Stimulated activated naive CD8-positive, alpha-beta T cell treated with anti-CD3 and anti-CD28 coated beads, Interleukin-15, amount 100 ng/mL, for 72 hours (primary cell): ENCODE results near the gene ALDH1L1.

ENCODE experiments used
- ATAC-seq: fragments of 150-1000 bp; cut with Tn5 transposase; 2 replicates; pipeline ENCODE4 v1.10.0; 2021; ENCODE audit warnings: mild to moderate bottlenecking, moderate library complexity
- DNase-seq, 2 donors: peaks; one replicate each; pipeline ENCODE4 v3.0.0; 2021 to 2022
- H3K27ac Mint-ChIP-seq, 2 donors: one replicate each; pipeline ENCODE4 v1.8.0; 2022; ENCODE audit warnings: mild to moderate bottlenecking in 2 of 2, mixed read lengths in 2 of 2, moderate library complexity in 2 of 2
- H3K27me3 Mint-ChIP-seq: one replicate; pipeline ENCODE4 v1.8.0; 2022; ENCODE audit warnings: mixed read lengths
- H3K4me1 Mint-ChIP-seq: one replicate; pipeline ENCODE4 v1.8.0; 2022; ENCODE audit warnings: mild to moderate bottlenecking, mixed read lengths
- H3K4me3 Mint-ChIP-seq, 2 donors: one replicate each; pipeline ENCODE4 v1.8.0; 2022; ENCODE audit warnings: mild to moderate bottlenecking in 2 of 2, mixed read lengths in 2 of 2, moderate library complexity in 1 of 2
- H3K9me3 Mint-ChIP-seq, 2 donors: one replicate each; pipeline ENCODE4 v1.8.0; 2022; ENCODE audit warnings: mixed read lengths in 2 of 2

Gene ALDH1L1

DNA sequence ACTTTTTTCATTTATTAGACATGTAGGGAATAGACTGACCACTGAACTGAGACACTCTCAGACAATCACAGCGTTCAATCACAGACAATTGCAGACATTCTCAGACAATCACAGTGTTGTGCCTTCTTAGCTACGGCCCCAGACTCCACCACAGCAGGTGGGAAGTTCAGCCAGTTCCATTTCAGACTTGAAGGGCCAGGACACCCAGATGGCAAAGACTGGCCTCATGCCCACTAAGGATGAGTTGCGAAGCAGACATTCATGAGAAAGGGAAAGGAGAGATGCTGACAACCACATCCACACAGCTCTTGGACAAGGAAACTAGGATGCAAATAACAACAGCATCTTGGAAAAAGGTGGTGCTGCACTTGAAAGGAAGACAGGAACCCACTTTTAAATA lies 21.9 kb upstream of the ALDH1L1 start:
- Mint-ChIP-seq H3K27ac (no peak overlapping the region), H3K4me1 (no peaks in the 10 kb centered on the region), H3K27me3 (peaks cover 47% of the 10 kb centered on the region), H3K9me3 (peaks cover 0 to 7% of the 10 kb centered on the region in 2 donors), H3K4me3 (no peak overlapping the region)
- no peak for ATAC-seq
- DNase-seq, result no peak

DNA sequence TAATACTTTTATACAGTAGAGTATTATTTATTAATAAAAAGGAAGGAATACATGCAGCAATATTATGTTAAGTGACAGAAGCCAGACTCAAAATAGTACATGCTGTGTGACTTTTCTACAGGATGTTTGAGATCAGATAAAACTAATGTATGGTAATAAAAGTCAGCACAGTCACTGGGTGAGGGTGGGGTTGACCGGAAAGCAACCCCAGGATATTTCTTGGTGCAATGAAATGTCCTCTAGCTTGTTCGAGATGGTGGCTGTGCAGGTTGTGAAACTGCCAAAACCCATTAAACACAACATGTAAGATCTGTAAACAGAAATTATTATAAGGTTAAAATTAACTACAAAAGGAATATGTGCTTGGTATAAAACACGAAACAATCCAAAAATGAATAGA lies 20.8 kb upstream of the ALDH1L1 start:
- ATAC-seq, result no peak

DNA sequence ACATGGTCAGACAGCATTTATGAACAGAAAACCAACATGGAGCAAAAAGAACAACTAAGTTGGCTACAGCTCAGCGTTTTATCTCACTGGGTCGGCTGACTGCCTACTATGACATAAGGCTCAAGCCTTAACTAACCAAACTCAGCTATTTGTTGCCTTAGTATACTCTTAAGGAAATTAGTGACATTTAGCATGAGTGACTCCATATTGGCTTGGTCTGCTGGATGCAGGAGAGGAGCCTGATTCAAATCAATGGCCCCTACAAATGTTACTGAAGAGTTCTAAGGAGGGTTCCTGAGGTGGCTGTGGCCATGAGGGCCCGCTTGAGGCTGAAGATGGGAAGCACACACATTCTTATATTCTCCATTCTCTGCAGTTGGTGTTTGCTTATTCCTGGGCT lies 20.1 kb upstream of the ALDH1L1 start:
- peaks cover 43% of the 10 kb centered on the region for H3K27me3 Mint-ChIP-seq
- no peak overlapping the region for H3K4me3 Mint-ChIP-seq
- H3K9me3 Mint-ChIP-seq, result peaks cover 0 to 7% of the 10 kb centered on the region in 2 donors
- ATAC-seq (no peak), DNase-seq (no peak)
- no peaks in the 10 kb centered on the region for H3K4me1 Mint-ChIP-seq
- no peak overlapping the region for H3K27ac Mint-ChIP-seq

More for the DNA sequence above, 20.8 kb upstream of the ALDH1L1 start:
- Mint-ChIP-seq H3K9me3 (peaks cover 0 to 7% of the 10 kb centered on the region in 2 donors), H3K4me3 (no peak overlapping the region), H3K27ac (no peak overlapping the region), H3K27me3 (peaks cover 47% of the 10 kb centered on the region), H3K4me1 (no peaks in the 10 kb centered on the region)
- DNase-seq, result no peak

DNA sequence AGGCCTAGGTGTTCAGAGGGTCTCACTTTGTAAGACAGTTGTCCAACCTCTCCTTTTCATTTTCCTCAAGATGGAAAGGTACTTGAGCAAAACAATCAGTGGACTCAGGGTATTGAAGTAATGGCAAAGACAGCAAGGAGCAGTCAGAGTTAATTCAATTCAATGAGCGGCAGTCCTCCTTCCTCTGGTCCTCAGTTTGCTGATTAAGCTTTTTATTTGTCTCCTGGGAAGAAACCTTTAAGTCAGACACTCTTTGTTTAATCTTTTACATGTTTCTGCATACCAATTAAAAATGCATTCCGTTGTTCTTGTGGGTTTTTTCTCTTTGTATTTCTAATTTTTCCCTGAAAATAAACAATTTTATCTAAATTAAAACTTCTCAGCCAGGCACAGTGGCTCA lies 18.9 kb upstream of the ALDH1L1 start:
- Mint-ChIP-seq H3K27me3 (peaks cover 31% of the 10 kb centered on the region), H3K4me1 (no peaks in the 10 kb centered on the region), H3K4me3 (no peak overlapping the region), H3K9me3 (peaks cover 0 to 9% of the 10 kb centered on the region in 2 donors), H3K27ac (no peak overlapping the region)
- no peak for DNase-seq
- ATAC-seq, result no peak

DNA sequence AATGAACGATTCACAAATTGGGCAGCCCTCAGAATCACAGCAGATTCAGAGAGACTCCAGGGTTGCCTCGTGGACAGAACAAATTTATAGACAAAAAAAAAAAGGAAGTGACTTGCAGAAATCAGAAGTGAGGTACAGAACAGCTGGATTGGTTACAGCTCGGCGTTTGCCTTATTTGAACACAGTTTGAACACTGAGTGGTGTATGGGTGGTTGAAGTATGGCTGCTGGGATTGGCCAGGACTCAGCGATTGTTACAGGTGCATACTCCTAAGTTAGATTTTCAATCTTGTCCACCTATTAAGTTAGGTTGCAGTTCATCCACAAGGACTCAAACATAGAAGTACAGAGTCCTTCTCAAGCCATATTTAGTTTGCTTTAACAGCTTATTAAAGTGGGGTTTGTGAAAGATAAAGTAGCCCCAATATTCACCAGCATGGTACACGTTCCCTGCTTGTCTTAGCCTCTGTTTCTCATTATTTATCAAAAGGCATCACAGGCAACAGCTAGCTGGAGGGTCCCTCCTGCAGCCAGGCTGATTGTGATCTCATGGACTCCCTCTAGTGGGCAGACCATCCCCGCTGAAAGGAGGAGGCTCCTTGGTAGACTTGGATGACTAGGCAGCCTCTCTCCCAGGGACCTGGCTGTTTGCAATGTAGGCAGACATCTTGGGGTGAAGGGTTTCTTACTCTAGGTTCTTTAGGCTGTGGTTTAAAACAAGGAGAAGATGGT lies 17.6 kb upstream of the ALDH1L1 start:
- DNase-seq (peak; percentile 51 to 63), ATAC-seq (peak; percentile 92)
- no peaks in the 10 kb centered on the region for H3K4me1 Mint-ChIP-seq
- H3K27ac Mint-ChIP-seq, result peak overlapping the region in 1 of 2 donors; percentile 50
- peaks cover 20% of the 10 kb centered on the region for H3K27me3 Mint-ChIP-seq
- H3K9me3 Mint-ChIP-seq, result peaks cover 0 to 9% of the 10 kb centered on the region in 2 donors
- H3K4me3 Mint-ChIP-seq, result no peak overlapping the region

DNA sequence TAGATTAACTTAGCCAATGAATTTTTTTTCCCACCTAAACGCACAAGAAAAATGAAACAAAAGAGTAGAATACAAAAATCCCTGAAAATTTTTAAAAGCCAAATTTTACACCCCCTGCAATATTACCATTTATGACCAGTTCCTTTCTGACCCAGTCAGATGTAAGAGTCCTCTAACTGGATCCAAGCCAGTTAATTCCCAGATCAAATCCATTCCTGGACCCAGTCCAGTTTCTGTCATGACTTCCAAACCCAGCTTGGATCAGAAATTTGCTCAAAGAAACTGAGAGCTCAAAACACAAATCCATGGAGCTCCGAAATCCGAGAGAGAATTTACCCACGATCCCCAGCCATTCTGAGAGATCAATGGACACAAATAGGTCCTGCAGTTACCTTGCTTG lies 17.0 kb upstream of the ALDH1L1 start:
- DNase-seq (no peak), ATAC-seq (no peak)
- H3K27me3 Mint-ChIP-seq, result peaks cover 13% of the 10 kb centered on the region
- peaks cover 0 to 9% of the 10 kb centered on the region in 2 donors for H3K9me3 Mint-ChIP-seq
- H3K27ac Mint-ChIP-seq, result no peak overlapping the region
- no peak overlapping the region for H3K4me3 Mint-ChIP-seq
- H3K4me1 Mint-ChIP-seq, result no peaks in the 10 kb centered on the region

DNA sequence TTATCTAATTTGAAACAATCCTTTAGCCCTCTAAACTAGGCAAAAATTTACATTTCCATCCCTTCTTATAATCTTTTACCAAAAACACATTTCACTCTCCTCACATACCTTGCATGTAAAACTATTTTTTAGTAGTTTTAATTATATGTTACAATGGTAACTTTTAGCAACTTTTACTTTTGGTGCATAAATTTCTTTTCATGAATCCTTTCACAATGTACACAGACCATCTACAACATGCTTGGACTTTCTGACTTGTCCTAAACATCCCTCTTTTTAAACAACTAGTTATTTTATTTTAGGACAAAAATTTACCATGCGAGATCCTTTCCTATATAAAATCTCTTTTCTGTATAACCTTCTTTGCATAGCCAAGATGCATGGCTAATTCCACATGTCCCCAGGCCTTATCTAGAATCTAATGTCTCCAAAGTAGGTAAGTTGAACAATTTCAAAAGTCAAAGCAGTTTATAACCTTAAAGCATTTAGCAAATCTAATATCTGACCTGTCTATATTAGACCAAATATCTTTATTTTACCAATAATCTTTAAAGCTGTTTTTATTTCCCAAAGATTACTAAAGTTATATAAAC lies 14.4 kb upstream of the ALDH1L1 start:
- Mint-ChIP-seq H3K27ac (no peak overlapping the region), H3K27me3 (no peaks in the 10 kb centered on the region), H3K9me3 (peaks cover 0 to 9% of the 10 kb centered on the region in 2 donors), H3K4me3 (no peak overlapping the region), H3K4me1 (no peaks in the 10 kb centered on the region)
- DNase-seq (no peak), ATAC-seq (no peak)

DNA sequence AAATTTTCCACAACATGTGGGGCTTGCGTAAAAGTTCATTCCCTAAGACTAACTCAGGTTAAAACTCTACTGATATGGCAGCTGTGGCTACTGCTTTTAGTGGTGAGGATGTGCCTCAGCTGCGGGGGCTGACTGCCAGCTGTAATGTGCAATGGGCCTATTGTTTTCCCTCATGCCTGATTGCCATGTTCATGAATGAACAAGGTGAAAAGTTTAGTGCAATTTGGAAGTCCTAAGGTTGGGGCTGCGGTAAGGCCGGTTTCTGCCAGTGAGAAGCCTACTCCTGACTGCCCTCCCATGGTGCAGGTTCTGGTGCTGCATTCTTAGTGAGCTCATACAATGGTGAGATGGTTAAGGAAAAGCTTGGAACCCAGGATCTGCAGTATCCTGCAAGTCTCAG lies 10.9 kb upstream of the ALDH1L1 start:
- DNase-seq (no peak), ATAC-seq (no peak)
- H3K4me1 Mint-ChIP-seq, result no peaks in the 10 kb centered on the region
- peaks cover 17% of the 10 kb centered on the region for H3K27me3 Mint-ChIP-seq
- no peak overlapping the region for H3K27ac Mint-ChIP-seq
- H3K9me3 Mint-ChIP-seq, result peaks cover 0 to 9% of the 10 kb centered on the region in 2 donors
- no peak overlapping the region for H3K4me3 Mint-ChIP-seq

DNA sequence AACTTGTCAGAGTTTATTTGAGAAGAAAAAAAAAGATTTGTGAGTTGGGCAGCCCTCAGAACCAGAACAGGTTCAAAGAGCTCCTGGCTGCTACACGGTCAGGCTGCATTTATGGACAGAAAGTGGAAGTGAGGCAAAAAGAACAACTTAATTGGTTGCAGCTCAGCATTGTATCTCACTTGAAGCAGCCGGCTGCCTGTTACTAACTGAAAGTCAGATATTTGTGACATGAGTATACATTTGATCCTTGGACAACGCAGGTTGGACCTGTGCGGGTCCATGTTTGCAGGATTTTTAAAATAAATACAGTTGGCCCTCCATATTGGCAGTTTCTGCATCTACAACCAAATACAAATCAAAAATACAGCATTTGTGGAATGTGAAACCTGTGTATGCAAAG lies 7.5 kb upstream of the ALDH1L1 start:
- no peak overlapping the region for H3K4me3 Mint-ChIP-seq
- no peaks in the 10 kb centered on the region for H3K9me3 Mint-ChIP-seq
- DNase-seq (no peak), ATAC-seq (no peak)
- H3K4me1 Mint-ChIP-seq, result no peaks in the 10 kb centered on the region
- no peak overlapping the region for H3K27ac Mint-ChIP-seq
- H3K27me3 Mint-ChIP-seq, result peaks cover 26% of the 10 kb centered on the region

DNA sequence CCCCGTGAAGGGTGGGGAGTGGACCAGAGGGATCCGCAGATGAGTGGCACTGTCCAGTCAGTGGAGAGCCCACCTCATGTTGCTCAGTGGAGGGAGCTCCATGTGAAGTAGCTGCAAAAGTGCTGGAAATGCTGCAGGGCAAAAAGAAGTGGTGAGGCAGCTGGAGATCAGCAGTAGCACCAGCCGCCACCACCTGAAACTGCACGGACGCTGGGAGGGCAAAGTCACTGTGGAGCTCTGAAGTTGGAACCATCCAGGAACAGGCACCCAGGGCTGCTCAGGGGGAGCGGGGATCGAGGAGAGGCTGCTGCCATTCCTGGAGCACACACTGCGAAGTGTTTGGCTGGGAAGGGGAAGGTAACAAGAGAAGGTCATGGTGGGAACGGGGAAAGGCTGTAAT lies 6.4 kb upstream of the ALDH1L1 start:
- H3K4me1 Mint-ChIP-seq, result no peaks in the 10 kb centered on the region
- ATAC-seq (no peak), DNase-seq (no peak)
- H3K27me3 Mint-ChIP-seq, result peaks cover 38% of the 10 kb centered on the region
- H3K4me3 Mint-ChIP-seq, result no peak overlapping the region
- H3K27ac Mint-ChIP-seq, result peak overlapping the region in 1 of 2 donors; percentile 66
- H3K9me3 Mint-ChIP-seq, result no peaks in the 10 kb centered on the region

DNA sequence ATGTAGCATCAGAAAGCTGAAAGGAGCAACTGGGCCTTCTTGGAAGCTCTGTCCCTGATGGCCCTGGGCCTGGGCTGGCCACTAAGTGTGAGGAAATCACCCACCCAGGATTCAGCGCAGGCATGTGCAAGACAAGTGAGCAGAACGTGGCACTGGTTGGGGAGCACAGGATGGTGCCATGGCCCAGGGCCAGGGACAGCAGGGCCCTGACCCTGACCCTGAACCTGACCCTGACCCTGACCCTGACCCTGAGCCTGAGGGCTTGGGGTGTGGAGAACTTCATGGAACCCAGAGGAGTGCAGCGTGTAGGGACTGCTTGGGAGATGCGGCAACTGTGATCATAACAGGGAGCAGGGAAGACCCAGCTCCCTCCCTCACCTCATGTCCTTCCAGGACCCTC lies 5.9 kb upstream of the ALDH1L1 start:
- DNase-seq, result no peak
- H3K27ac Mint-ChIP-seq, result no peak overlapping the region
- H3K4me1 Mint-ChIP-seq, result peaks cover under 1% of the 10 kb centered on the region
- H3K4me3 Mint-ChIP-seq, result no peak overlapping the region
- no peaks in the 10 kb centered on the region for H3K9me3 Mint-ChIP-seq
- ATAC-seq, result no peak
- peaks cover 43% of the 10 kb centered on the region for H3K27me3 Mint-ChIP-seq

DNA sequence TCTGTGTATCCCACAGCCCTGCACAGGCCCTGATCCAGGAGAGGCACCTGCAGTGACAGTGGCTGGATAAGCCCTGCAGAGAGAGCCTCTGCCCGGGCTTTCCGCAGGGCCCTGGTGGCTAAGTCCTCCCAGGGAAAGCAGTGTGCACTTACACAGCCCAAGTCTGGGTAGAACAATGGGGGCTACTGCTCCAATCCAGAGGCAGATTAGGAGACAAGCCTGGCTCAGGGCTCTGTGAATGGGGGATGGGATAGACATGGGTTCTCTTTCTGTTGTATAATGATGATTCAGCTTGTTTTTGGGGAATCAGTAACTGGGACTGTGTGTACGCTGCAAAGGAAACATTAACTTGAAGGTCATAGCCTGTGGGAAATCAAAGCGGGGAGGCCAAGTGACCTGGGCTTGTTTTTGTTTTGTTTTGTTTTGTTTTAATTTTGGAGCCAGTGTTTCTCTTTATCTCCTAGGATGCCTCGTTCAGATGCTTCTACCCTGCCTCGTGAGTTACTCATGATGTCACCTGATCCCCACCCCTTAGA lies 4.1 kb upstream of the ALDH1L1 start:
- ATAC-seq (no peak), DNase-seq (no peak)
- H3K27me3 Mint-ChIP-seq, result peaks cover 60% of the 10 kb centered on the region
- no peaks in the 10 kb centered on the region for H3K9me3 Mint-ChIP-seq
- no peak overlapping the region for H3K27ac Mint-ChIP-seq
- peaks cover 13% of the 10 kb centered on the region for H3K4me1 Mint-ChIP-seq
- no peak overlapping the region for H3K4me3 Mint-ChIP-seq

DNA sequence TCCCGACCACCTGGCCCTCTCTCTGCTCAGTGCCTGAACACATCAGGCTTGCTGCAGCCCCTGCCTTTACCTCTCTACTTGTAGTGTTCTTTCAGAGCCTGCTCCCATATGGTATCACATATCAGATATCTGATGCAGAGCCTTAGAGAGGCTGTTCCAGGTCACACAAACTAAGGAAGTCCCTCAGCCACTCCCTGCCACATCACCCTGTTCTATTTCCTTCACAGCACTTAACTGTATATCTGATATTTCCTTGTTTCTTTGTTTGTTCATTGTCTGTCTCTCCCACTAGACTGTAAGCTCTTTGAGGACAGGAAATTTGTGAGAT lies 976 bp upstream of the ALDH1L1 start:
- H3K27ac Mint-ChIP-seq, result no peak overlapping the region
- H3K4me1 Mint-ChIP-seq, result peaks cover 13% of the 10 kb centered on the region
- H3K27me3 Mint-ChIP-seq, result peaks cover 63% of the 10 kb centered on the region
- ATAC-seq (no peak), DNase-seq (no peak)
- H3K9me3 Mint-ChIP-seq, result no peaks in the 10 kb centered on the region
- no peak overlapping the region for H3K4me3 Mint-ChIP-seq

DNA sequence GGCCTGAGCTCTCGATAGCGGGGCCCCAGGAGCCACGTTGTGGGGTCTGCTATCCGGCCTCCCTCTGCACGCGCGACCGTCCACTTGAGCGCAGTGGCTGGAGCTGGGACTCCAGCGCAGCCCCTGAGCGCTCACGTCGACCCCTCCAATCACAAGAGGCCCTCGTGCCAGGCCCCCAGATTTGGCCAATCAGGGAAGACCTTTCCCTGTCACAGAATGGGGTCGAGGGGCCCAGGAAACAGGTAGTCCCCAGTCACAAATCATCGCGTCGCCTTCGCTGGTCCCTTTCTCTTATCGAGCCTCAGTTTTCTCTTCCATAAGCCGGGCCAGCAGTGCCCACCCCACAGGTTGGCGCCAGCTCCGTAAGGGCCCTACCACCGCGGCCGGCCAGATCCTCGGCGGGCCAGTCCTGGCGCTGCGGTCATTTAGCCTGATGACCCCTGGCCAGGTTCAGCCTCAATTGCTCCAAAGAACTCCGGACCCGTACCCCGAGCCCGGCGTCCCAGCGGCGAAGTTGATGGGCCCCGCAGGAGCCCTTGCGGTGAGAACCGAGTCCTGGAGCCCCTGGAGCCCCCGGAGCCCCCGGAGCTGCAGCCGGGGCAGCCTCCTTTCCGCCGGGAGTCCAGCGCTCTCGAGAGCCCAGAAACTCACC lies 435 bp downstream of the ALDH1L1 start:
- no peaks in the 10 kb centered on the region for H3K9me3 Mint-ChIP-seq
- no peak overlapping the region for H3K27ac Mint-ChIP-seq
- DNase-seq (no peak), ATAC-seq (no peak)
- peak overlapping the region in 1 of 2 donors; percentile 11 for H3K4me3 Mint-ChIP-seq
- H3K4me1 Mint-ChIP-seq, result peaks cover 13% of the 10 kb centered on the region
- H3K27me3 Mint-ChIP-seq, result peaks cover 63% of the 10 kb centered on the region

DNA sequence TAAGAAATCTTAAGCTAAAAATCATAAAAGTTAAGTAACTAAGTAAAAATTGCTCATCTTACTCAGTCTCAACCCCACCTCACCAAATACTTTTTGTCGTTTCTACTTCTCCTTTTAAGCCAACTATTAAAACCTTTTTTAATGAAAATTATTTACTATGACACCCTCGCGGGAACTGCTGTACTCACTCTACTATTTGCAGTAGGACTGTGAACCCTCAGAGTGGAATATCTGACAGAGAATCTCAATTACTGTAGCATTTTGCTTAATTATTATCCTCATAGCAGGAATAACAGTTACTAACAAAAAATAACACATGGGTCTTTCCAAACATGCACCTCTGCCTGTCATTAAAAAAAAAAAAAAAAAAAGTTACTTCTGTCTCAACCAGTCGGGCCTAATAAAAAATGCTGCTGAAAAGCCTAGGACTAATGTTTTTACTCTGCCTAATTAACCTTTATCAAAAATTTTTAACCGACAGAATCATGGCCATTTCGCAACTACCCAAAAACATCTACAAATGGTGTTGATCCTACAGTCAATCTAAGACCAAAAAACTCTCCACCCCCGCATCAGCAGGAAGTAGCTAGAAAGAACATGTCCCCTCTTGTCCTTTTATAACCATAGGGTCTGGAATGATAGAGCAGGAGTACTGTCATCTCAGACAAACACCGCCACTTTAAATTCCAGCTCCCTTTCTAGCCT lies 10.2 kb downstream of the ALDH1L1 start:
- H3K4me3 Mint-ChIP-seq, result no peak overlapping the region
- ATAC-seq, result no peak
- no peak overlapping the region for H3K27ac Mint-ChIP-seq
- DNase-seq, result no peak
- peaks cover 44% of the 10 kb centered on the region for H3K27me3 Mint-ChIP-seq
- no peaks in the 10 kb centered on the region for H3K4me1 Mint-ChIP-seq
- no peaks in the 10 kb centered on the region for H3K9me3 Mint-ChIP-seq

DNA sequence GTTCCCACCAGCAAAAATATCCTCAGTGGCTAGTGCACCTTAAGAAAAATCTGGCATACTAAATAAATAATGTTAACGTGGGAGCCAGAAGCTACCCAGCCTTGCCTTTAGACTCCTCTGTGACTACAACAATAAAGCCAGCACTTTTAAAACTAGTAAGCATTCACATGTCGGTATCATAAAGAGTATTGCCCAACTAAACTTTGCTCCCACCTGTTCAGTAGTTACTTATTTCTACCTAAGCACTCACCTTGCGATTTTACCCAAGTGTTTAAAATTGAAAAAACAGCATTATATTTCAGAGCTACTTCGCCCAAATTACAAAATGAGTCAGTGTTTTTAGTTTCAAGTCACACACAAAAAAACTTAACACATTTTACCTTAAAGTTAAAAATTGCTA lies 12.8 kb downstream of the ALDH1L1 start:
- Mint-ChIP-seq H3K27ac (no peak overlapping the region), H3K4me1 (no peaks in the 10 kb centered on the region), H3K9me3 (no peaks in the 10 kb centered on the region), H3K4me3 (no peak overlapping the region), H3K27me3 (peaks cover 45% of the 10 kb centered on the region)
- DNase-seq (no peak), ATAC-seq (no peak)
